CD4-positive, alpha-beta T cell treated with Interleukin-12 subunit alpha and Interleukin-12 subunit beta, for 1 hour (primary cell): ENCODE measurements around the gene PPT2.
"Not testable (repeated sequence)": the region's sequence is repeated elsewhere in the genome, so short reads cannot be mapped to it uniquely, and the experiment has no call there.

Experiments
- DNase-seq: peaks from one replicate; pipeline ENCODE4 v3.0.0-alpha.2; 2020

The PPT2 gene

DNA sequence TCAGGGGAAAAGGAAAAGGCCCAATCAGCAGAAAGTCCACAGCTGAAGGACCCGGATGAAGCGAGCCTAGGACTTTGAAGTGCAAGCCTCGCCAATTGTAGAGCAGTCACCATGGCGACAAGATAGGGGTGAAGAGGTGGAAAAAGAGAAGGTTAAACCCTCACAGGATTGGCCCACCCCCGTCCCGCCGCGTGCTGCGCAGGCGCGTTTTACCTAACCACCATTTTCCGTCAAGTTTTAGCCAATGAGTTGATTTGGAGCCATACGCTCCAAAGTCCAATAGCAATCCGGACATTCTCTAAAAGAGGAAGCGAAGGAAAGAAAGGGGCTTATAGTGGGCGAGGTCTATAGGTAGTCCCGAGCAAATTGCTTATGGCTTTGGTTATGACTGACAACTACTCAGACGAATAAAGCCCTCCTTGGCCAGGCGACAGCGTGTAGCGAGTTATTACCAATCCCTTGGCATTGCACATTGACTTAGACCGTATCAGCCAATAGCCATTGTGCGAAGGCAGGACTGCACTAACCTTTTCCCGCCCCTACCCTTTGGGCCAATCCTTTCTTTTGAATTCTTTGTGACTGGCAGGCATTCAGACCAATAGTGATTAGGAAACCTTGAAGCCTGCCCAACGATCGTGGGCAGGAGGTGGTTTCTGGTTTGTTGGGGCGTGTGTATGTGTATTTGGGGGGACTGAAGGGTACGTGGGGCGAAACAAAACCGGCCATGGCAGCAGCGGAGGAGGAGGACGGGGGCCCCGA is 24.0 kb downstream of the PPT2 start, which contains the start of gene RNF5:
TSS of gene RNF5 (plus strand) at position 618 of the 759 bp plus-strand sequence. CDS start at position 725, 107 bp downstream.
- peak; percentile 99 for DNase-seq

DNA sequence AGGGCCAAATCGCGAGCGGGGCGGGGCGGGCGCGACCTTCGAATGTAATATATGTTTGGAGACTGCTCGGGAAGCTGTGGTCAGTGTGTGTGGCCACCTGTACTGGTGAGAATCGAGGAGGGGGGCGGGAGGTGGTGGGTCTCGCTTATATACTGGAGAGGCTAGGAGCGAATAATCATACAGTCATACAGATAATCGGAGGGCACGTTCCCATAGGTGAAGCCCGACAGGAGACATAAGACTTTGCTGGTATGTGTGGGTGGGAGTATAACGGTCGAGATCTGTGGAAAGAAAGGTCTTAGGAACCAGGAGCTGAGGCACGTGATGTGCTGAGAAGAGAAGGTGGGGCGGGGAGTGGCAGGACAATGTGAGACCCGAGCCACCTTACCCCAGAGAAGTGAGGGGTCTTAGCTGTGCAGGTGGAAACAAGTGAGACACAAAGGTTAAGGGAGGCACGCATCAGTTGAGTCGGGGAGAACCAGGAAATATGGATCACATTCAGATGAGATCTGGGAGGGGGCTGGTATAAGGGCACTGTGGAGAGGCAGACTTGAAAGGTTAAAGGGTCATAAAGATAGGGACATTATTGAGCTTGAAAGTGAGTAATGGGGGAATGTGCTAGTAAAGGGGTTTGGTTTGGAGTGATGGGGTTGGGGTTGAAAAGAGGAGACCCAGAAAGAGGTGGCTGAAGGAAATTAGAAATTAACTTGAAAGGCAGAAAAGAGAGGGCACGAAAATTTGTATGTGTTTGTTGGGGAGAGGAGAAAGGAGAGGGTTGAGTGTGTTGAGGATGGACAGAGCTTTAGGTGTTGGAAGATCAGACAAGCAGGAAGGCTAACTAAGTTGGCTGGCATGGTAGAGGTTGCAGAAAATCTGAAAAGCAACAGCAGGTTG is 24.9 kb downstream of the PPT2 start:
- no peak for DNase-seq

DNA sequence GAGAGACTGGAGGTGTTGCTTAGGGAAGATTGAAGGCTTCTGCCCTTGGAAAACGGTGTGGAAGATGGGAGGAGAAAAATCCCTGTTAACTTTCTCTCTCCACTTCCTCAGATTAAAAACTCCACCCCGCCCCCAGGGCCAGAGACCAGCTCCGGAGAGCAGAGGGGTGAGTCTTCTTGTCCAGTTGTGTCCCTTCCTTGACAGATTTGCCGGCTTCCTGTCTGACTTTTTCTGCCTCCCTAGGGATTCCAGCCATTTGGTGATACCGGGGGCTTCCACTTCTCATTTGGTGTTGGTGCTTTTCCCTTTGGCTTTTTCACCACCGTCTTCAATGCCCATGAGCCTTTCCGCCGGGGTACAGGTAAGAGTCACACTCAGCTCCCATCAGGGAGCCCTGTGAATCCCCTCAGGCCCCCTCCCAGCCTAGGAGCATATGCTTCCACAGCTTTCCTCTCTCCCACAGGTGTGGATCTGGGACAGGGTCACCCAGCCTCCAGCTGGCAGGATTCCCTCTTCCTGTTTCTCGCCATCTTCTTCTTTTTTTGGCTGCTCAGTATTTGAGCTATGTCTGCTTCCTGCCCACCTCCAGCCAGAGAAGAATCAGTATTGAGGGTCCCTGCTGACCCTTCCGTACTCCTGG is 25.9 kb downstream of the PPT2 start:
- no peak for DNase-seq

GRCh38 chr6:32181148-32181702 is 27.3 kb downstream of the PPT2 start:
- DNase-seq = no peak

DNA sequence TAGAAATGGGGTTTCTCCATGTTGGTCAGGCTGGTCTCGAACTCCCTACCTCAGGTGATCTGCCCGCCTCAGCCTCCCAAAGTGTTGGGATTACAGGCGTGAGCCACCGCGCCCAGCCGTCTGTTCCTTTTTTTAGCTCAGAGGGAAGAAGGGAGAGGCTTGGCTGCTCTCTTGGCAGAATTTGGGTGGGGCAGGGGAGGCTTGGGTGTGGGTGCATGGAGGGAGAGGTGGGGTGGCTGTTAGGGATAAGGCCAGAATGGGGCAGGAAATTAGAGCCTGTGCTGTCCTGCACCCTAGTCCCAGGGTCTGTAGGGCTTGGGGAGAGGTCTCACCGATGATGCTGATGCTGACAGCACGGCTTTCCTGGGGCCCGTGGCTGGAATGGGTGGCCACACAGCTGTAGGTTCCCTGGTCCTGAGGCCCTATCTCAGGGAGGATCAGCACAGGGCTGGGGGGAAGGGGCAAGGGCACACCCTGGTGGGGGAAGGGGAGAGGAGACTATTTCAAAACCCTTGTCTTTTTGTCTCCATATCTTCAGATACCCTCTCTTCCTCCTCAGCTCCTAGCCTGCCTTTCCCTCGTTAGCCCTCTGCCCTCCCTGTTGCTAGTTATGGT is 28.1 kb downstream of the PPT2 start:
- no peak for DNase-seq

DNA sequence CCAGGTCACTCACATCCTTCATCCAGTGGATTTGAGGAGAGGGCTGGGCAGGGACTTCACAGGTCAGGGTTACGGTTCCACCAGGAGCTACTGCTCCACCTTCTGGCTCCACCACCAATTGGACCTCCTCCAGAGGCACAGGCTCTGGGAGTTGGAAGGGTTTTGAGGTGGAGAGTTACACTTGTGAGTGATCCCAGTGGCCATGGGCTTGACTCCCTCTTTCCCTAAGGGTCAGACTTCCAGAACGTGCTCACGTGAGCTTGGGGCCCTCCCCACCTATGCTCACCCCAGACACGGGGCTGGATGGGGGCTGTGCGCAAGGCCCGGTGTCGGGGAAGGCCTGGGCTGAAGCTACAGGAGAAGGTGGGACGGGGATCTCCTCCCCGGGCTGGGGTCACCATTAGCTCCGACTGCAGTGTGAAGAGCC is 28.6 kb downstream of the PPT2 start:
- no peak for DNase-seq

DNA sequence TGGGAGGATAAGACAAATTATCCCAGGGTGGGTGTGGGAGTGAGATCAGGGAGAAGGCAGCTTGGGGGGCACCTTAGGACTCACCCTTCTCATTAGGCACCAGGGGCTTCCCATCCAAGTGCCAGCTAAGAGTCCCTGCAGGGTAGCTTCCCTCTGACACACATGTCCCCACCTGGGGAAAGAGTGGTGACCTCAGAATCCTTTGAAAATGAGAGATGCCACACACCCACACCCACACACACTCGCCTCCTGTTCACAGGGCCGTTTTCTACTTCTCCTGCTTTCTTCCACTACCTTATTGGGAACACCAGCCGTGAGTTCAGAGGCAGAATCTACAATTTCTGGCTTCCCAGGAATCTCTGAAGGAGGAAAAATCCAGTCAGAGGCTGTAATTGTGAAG is 29.1 kb downstream of the PPT2 start:
- no peak for DNase-seq

- no peak for DNase-seq
Measured at GRCh38 chr6:32183483-32184083, 29.6 kb downstream of the PPT2 start.

DNA sequence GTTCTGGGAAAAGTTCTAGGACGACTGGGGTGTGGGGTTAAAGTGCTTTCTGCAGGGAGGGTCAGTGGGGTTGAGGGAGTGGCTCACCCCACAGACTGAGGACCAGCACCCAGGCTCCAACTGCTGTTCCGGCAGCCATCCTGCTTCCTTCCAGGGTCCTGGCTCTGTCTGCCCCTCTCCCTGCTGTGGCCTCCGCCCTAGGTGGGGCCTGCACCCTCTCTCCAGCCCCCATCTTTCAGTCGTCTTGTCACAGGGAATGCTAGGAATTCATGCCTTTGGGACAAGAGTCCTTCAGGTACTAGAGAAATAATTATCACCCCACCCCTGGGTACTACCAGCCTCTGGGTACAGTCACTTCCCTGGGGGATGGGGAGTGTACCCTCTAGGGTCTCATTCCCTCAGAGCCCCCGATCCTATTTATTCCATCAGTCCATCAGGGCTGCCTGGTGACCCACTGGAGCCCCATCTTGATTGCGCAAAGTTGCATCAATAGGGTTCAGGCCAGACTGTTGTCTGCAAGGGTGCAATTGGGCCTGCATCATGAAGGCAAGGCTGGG is 30.2 kb downstream of the PPT2 start, which contains the start of gene AGER:
TSS of gene AGER (minus strand) at position 170 of the 557 bp plus-strand sequence. CDS start at position 139, 31 bp downstream.
- DNase-seq = no peak

GRCh38 chr6:32185681-32186131 is 31.8 kb downstream of the PPT2 start:
- DNase-seq = peak; percentile 76

- not testable (repeated sequence) for DNase-seq
Measured at GRCh38 chr6:32186151-32186840, 32.4 kb downstream of the PPT2 start.

DNA sequence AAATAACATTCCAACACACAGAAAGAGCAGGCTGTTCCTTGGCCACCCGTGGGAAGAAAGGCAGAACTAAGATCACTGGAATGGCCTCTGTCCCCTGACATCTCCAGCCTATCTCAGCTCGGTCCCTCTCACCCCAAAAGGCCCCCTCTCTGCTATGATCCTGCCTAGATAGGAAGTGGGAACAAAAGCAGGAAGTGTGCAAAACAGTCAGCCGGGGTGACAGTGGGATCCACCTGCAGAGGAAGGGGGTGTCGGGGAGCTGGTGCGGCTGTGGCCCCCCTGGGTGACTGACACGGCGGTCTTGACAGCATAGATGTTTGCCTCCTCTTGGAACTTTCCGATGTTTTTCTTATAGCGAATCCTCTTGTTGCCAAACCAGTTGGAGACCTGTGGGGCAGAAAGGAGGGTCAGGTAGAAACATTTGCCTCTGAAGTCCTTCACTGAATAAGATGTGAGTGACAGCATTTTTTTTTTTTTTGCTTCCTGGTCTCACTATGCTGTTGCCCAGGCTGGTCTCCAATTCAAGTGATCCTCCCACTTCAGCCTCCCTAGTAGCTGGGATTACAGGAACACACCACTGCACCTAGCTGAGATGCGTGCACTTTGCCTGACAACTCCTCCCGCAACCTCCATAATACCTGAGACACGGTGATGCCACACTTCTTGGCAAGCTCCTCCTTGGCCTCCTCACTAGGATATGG is 33.2 kb downstream of the PPT2 start:
- no peak for DNase-seq

DNA sequence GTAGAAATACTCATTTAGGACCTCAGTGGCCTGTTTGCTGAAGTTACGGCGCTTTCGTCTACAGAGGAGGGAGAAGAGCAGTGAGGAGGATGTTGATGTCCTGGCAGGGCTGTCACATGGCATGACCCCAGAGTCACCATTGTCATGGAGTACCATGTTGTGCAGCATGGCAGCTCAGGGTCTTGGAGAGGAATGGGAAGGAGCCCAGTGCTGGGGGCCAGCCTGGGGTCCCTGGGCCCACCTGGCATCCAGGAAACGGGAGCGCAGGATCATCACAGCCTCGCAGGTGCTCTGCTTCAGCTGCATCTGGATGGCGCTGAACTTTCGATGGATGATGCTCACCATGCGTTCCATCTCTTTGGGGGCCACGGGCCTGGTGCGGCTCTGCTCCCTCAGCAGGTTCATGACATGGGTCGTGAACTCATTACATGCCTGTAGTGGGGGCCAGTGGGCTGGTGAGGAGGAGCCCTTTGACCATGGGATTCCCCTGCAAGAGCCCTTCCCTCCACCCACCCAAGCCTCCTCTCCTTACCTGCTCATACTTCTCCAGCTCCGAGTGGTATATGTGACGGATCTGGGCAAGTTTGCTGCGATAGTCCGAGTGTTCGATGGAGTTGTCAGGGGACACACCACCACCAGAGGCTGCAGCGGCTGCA is 33.9 kb downstream of the PPT2 start:
- DNase-seq = not testable (repeated sequence)

GRCh38 chr6:32188381-32189068 is 34.6 kb downstream of the PPT2 start:
- no peak for DNase-seq

- DNase-seq = no peak
Measured at GRCh38 chr6:32189069-32189741, 35.3 kb downstream of the PPT2 start.

DNA sequence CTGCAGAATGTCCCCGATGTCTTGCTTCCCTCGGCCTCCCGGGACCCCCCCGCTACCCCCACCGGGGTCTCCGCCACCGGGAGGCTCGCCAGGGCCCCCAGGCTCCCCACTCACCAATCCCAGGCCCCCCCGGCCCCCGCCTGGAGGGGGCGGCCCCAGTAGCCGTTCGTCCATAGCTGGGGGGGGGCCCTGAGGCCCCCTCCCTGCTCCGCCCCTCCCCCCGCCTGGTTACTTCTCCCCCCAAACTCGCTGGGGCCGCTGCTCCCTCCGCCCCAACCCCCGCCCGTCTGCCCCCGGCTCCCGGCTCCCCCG is 35.8 kb downstream of the PPT2 start:
- no peak for DNase-seq

DNA sequence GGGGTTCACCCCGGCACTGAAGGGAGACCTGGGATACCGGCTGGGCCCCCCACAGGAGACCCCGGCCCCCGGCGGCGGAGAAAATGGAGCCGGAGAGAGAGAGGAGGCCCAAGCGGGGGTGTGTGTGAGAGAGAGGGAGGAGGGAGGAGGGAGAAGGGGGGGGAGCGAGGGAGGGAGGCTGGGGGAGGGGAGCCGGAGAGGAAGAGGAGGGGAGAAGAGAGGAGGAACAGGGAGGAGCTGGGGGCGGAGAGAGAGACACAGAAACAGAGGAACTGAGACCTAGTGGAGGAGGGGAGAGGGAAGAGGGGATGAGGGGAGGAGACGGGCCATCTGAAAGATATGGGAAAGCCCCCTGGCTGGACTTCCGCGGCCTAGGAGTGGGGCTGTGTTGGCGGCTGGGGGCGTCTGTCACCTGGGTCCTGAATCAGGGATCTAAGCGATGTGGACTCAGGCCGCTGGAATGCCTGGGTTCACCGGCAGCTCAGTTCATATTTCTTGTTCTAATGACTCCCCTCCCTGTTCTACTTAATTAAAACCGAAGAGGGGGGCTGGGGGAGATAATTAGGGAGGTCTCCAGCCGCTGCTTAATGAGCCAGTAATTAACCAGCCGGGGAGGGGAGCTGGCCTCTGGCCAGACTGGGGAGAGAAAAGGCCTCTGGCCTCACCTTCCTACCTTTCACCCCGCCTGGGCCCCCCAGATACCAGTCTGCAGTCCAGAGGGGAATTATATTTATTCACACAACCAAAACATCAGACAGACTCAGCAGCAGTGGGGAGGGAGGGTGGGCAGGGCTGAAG is 36.3 kb downstream of the PPT2 start, which contains the start of gene PBX2:
TSS of gene PBX2 (minus strand) at position 149 of the 798 bp plus-strand sequence. CDS start 287 bp downstream, outside the sequence.
- peak; percentile 93 for DNase-seq
